Keratinocyte (primary cell): ENCODE data around the gene FBRSL1. TPM values are rescaled to one million over a fixed set of nuclear protein-coding genes. Genes with fewer than 3 reads are reported as not detected.

Source experiments
- DNase-seq: peaks from one replicate; pipeline ENCODE4 v3.0.0-alpha.2; 2011; ENCODE audit warnings: low read depth, missing footprints, low spot score
- FAIRE-seq: peaks from 2 replicates; lab custom pipeline; 2011; peaks lifted over from hg19 to GRCh38; lab: Jason Lieb, UNC
- H2AFZ ChIP-seq: 2 replicates; pipeline ENCODE4 v1.6.0; 2012; ENCODE audit warnings: low read length, control low read depth, inconsistent platforms; ENCODE audit not compliant: control insufficient read depth
- H3K27ac ChIP-seq: 2 replicates; pipeline ENCODE4 v1.5.1; 2011; ENCODE audit warnings: low read length; ENCODE audit not compliant: control insufficient read depth, insufficient read depth
- H3K27me3 ChIP-seq: 3 replicates; pipeline ENCODE4 v1.6.0; 2011; ENCODE audit warnings: low read length; ENCODE audit not compliant: control insufficient read depth, insufficient read depth; ENCODE audit errors: extremely low read depth
- H3K36me3 ChIP-seq, 2 experiments: 2 replicates in 1 of 2; 3 replicates in 1 of 2; pipeline ENCODE4 v1.5.1; 2011; ENCODE audit warnings: low read length in 2 of 2, mild to moderate bottlenecking in 1 of 2; ENCODE audit not compliant: control insufficient read depth in 2 of 2, insufficient read depth in 2 of 2; ENCODE audit errors: extremely low read depth in 1 of 2
- H3K4me1 ChIP-seq: 3 replicates; pipeline ENCODE4 v1.5.1; 2011; ENCODE audit warnings: low read length; ENCODE audit not compliant: control insufficient read depth, insufficient read depth; ENCODE audit errors: extremely low read depth
- H3K4me2 ChIP-seq: 3 replicates; pipeline ENCODE4 v1.6.0; 2011; ENCODE audit warnings: low read depth, low read length; ENCODE audit not compliant: control insufficient read depth, insufficient read depth; ENCODE audit errors: extremely low read depth
- H3K4me3 ChIP-seq, 3 experiments: fragments of 200-600 bp in 1 of 3; sonication (generic) in 1 of 3; 2 replicates in 2 of 3; 3 replicates in 1 of 3; pipeline ENCODE4 v1.5.1; 2011 to 2016; ENCODE audit warnings: low read length in 3 of 3, mild to moderate bottlenecking in 3 of 3, control low read depth in 2 of 3, inconsistent platforms in 1 of 3, low read depth in 1 of 3, mixed read lengths in 1 of 3, mixed run types in 1 of 3, moderate library complexity in 1 of 3; ENCODE audit not compliant: control insufficient read depth in 2 of 3, insufficient read depth in 2 of 3; ENCODE audit errors: extremely low read depth in 1 of 3
- H3K79me2 ChIP-seq: 2 replicates; pipeline ENCODE4 v1.6.0; 2012; ENCODE audit warnings: low read length; ENCODE audit not compliant: control insufficient read depth, insufficient read depth
- H3K9ac ChIP-seq: 3 replicates; pipeline ENCODE4 v1.6.0; 2011; ENCODE audit warnings: low read length; ENCODE audit not compliant: control insufficient read depth, insufficient read depth; ENCODE audit errors: extremely low read depth
- H3K9me1 ChIP-seq: 3 replicates; pipeline ENCODE4 v1.6.0; 2011; ENCODE audit warnings: low read length; ENCODE audit not compliant: control insufficient read depth, insufficient read depth; ENCODE audit errors: extremely low read depth
- H3K9me3 ChIP-seq: 2 replicates; pipeline ENCODE4 v1.5.1; 2012; ENCODE audit warnings: low read depth, low read length; ENCODE audit not compliant: control insufficient read depth
- H4K20me1 ChIP-seq: 3 replicates; pipeline ENCODE4 v1.6.0; 2011; ENCODE audit warnings: low read length; ENCODE audit not compliant: control insufficient read depth, insufficient read depth; ENCODE audit errors: extremely low read depth
- CTCF ChIP-seq, 3 experiments: IDR thresholded peaks in 1 of 3; conservative IDR thresholded peaks in 1 of 3; optimal IDR thresholded peaks in 1 of 3; 2 replicates in 2 of 3; 3 replicates in 1 of 3; pipeline versions ENCODE3 to v1.5.1; 2011; ENCODE audit warnings: low read length in 3 of 3, mild to moderate bottlenecking in 3 of 3, moderate library complexity in 2 of 3, control low read depth in 1 of 3, inconsistent platforms in 1 of 3; ENCODE audit not compliant: insufficient read depth in 2 of 3; ENCODE audit errors: extremely low read depth in 1 of 3
- EZH2 ChIP-seq: IDR thresholded peaks from one replicate; pipeline ENCODE4 v1.6.1; 2012; ENCODE audit warnings: inconsistent platforms, mild to moderate bottlenecking, low read length, moderate library complexity
- dilution Hi-C: fragments of 300-500 bp; cut with MboI; formaldehyde crosslinking; loops from one replicate; pipeline ENCODE4 v1.7.0; 2020; ENCODE audit warnings: low sequenced_read_pairs; ENCODE audit not compliant: extremely low pct_ligation_motif_present
- polyA plus RNA-seq, 5 experiments: library from polyadenylated mRNA; depleted of rRNA in 3 of 5; stranded (reverse) in 3 of 5; stranded (forward) in 1 of 5; unstranded in 1 of 5; fragments of >200 nt; gene quantifications; 1 replicate in 1 of 5; 2 replicates in 3 of 5; 3 replicates in 1 of 5; pipeline versions ENCODE4 v1.2.1 to v1.2.3, GENCODE V29; 2011 to 2012; ENCODE audit warnings: missing spikeins in 2 of 5, low read depth in 1 of 5, low replicate concordance in 1 of 5

Gene FBRSL1
- polyA plus RNA-seq, 1 donor (not counting 4 experiments of a cell fraction or from before 2014, with no cell fraction given): 0.89 TPM

DNA sequence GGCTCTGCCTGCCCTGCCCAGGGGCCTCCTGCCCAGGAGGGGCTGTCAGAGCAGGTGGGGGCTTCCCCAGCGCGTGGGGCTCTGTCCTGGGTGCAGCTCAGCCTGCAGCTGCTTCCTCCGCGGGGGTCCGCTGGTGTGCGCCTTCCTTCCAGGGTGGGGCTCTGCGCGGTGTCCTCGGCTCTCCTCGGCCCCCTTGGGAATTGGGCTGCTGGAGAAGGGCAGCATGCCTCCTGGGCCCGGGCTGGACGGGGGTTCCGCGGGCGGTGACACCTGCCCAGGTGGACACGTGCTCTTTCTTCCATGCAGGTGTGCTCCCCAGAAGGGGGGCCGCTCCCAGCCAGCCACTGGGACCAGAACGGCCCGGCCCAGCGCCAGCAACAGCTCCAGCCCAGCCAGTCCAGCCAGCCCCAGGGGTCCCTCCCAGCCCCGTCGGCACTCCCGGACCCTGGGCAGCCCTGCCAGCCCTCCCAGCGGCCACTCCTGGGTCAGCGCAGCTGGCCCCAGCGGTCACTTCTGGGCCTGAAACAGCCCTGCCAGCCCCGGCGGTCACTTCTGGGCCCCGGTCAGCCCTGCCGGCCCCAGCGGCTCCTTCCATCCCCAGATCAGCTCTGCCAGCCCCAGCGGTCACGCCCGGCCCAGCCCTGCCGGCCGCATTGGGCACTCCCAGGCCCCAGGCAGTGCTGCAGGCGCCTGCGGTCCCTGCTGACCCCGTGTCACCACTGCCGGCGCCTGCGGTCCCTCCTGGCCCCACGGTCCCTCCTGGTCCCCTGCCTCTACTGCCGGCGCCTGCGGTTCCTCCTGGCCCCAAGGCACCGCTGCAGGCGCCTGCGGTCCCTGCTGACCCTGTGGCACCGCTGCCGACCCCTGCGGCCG lies 19.1 kb downstream of the FBRSL1 start:
- Histone ChIP-seq H3K4me3 (no peak overlapping the region), H3K4me1 (peaks cover 13% of the 10 kb centered on the region), H3K36me3 (peaks cover 0 to 2% of the 10 kb centered on the region in 2 experiments), H3K9ac (no peak overlapping the region), H3K27ac (no peak overlapping the region), H3K9me3 (no peaks in the 10 kb centered on the region), H3K4me2 (no peak overlapping the region), H3K79me2 (peaks cover 20% of the 10 kb centered on the region), H3K27me3 (no peaks in the 10 kb centered on the region), H4K20me1 (peaks cover 12% of the 10 kb centered on the region), H3K9me1 (peaks cover 3% of the 10 kb centered on the region), H2AFZ (no peak overlapping the region)
- dilution Hi-C loops: no loop called here
- FAIRE-seq: no peak
- no peak for TF ChIP-seq EZH2
- TF ChIP-seq CTCF (optimal IDR thresholded peaks at IDR 0.05 in 1 of 3, IDR thresholded peaks at IDR 0.05 in 1 of 3, conservative IDR thresholded peaks at IDR 0.05 in 1 of 3; ENCODE audit: extremely low read depth in 1 of 3, insufficient read depth in 2 of 3, low read length in 3 of 3): no peak
- no peak for DNase-seq

GRCh38 chr12:132510111-132510724 lies 20.3 kb downstream of the FBRSL1 start:
- dilution Hi-C loops: no loop called here
- no peaks in the 10 kb centered on the region for H3K27me3 ChIP-seq
- no peak overlapping the region for H3K4me3 ChIP-seq
- H3K36me3 ChIP-seq: peaks cover 0 to 2% of the 10 kb centered on the region in 2 experiments
- no peak overlapping the region for H3K9ac ChIP-seq
- H3K4me2 ChIP-seq: no peak overlapping the region
- H4K20me1 ChIP-seq: peaks cover 6% of the 10 kb centered on the region
- no peak for TF ChIP-seq EZH2
- TF ChIP-seq CTCF (optimal IDR thresholded peaks at IDR 0.05 in 1 of 3, IDR thresholded peaks at IDR 0.05 in 1 of 3, conservative IDR thresholded peaks at IDR 0.05 in 1 of 3; ENCODE audit: extremely low read depth in 1 of 3, insufficient read depth in 2 of 3, low read length in 3 of 3): no peak
- FAIRE-seq (no peak), DNase-seq (no peak)
- H3K9me1 ChIP-seq: peaks cover 3% of the 10 kb centered on the region
- no peak overlapping the region for H2AFZ ChIP-seq
- no peaks in the 10 kb centered on the region for H3K9me3 ChIP-seq
- H3K79me2 ChIP-seq: peaks cover 13% of the 10 kb centered on the region
- no peak overlapping the region for H3K27ac ChIP-seq
- peaks cover 13% of the 10 kb centered on the region for H3K4me1 ChIP-seq
